PC-9 (cell line): ENCODE measurements around the gene TRAPPC10. TPM values are rescaled to one million over a fixed set of nuclear protein-coding genes. Genes with fewer than 3 reads are reported as not detected.

Experiments used
- BruUV-seq: library from RNA; stranded (reverse); fragments of 400-500 nt; replicated peaks from 2 replicates; lab custom pipeline; 2021; lab: Mats Ljungman, UMichigan
- CTCF ChIA-PET: fragments of 300-600 bp; sonication (Branson Sonifier 250); formaldehyde crosslinking; loops from one replicate; lab custom pipeline; 2022; ENCODE audit warnings: antibody characterized with exemption; lab: Charles Lee
- POLR2A ChIA-PET: fragments of 300-600 bp; sonication (Branson Sonifier 250); formaldehyde crosslinking; loops from one replicate; lab custom pipeline; 2022; ENCODE audit warnings: antibody characterized with exemption; ENCODE audit not compliant: unreplicated experiment; lab: Charles Lee
- DNase-seq, 2 experiments: peaks; one replicate each; pipeline versions ENCODE4 v3.0.0 to v3.0.0-alpha.2; 2015 to 2022; ENCODE audit warnings: mixed read lengths in 1 of 2
- H2AFZ ChIP-seq: fragments of 200-600 bp; sonication (generic); 2 replicates; pipeline ENCODE4 v1.8.1; 2017; ENCODE audit warnings: antibody characterized with exemption
- H3F3A ChIP-seq: fragments of 200-600 bp; sonication (generic); 2 replicates; pipeline ENCODE4 v1.8.1; 2017; ENCODE audit warnings: antibody characterized with exemption, mild to moderate bottlenecking, low read depth; ENCODE audit not compliant: insufficient read depth
- H3K27ac ChIP-seq: fragments of 200-600 bp; sonication (generic); 2 replicates; pipeline ENCODE4 v1.6.1; 2016; ENCODE audit warnings: mixed run types
- H3K27me3 ChIP-seq: fragments of 200-600 bp; sonication (generic); 2 replicates; pipeline ENCODE4 v1.6.1; 2016; ENCODE audit warnings: low read depth, mixed run types; ENCODE audit not compliant: insufficient read depth
- H3K36me3 ChIP-seq: fragments of 200-600 bp; sonication (generic); 2 replicates; pipeline ENCODE4 v1.6.1; 2016; ENCODE audit warnings: low read depth, mixed run types
- H3K4me1 ChIP-seq: fragments of 200-600 bp; sonication (generic); replicated peaks from 2 replicates; pipeline ENCODE4 v1.6.1; 2016; ENCODE audit warnings: mixed run types; ENCODE audit not compliant: insufficient read depth
- H3K4me2 ChIP-seq: fragments of 200-600 bp; sonication (generic); 2 replicates; pipeline ENCODE4 v1.6.1; 2017; ENCODE audit warnings: mixed run types
- H3K4me3 ChIP-seq: fragments of 200-600 bp; sonication (generic); 2 replicates; pipeline ENCODE4 v1.6.1; 2016; ENCODE audit warnings: mixed run types
- H3K79me2 ChIP-seq: fragments of 200-600 bp; sonication (generic); 2 replicates; pipeline ENCODE4 v1.6.1; 2017; ENCODE audit warnings: low read depth, mixed run types
- H3K9me2 ChIP-seq: fragments of 200-600 bp; sonication (generic); 2 replicates; pipeline ENCODE4 v1.8.1; 2017; ENCODE audit warnings: mild to moderate bottlenecking; ENCODE audit not compliant: insufficient read depth
- H3K9me3 ChIP-seq: fragments of 200-600 bp; sonication (generic); 2 replicates; pipeline ENCODE4 v1.8.1; 2016; ENCODE audit warnings: low read depth; ENCODE audit not compliant: insufficient read depth
- H4K20me1 ChIP-seq: fragments of 200-600 bp; sonication (generic); 2 replicates; pipeline ENCODE4 v1.8.1; 2017; ENCODE audit not compliant: insufficient read depth
- EZH2 ChIP-seq: fragments of 200-600 bp; sonication (generic); IDR thresholded peaks from 2 replicates; pipeline ENCODE4 v1.8.0; 2017; ENCODE audit warnings: antibody characterized with exemption, low read depth
- intact Hi-C: fragments of 100-400 bp; cut with micrococcal nuclease; formaldehyde crosslinking; loops from one replicate; pipeline ENCODE4 v1.10.0; 2022; ENCODE audit not compliant: unreplicated experiment
- total RNA-seq: library from RNA; stranded (reverse); gene quantifications from 2 replicates; pipeline ENCODE4 v1.2.3, GENCODE V29; 2021
- TF ChIP-seq, protein P1 (sequence below): fragments of 200-600 bp; sonication (generic); conservative IDR thresholded peaks from 2 replicates; pipeline ENCODE4 v1.6.1; 2017; ENCODE audit warnings: mixed run types, antibody characterized with exemption, mild to moderate bottlenecking, moderate library complexity

Gene TRAPPC10
- total RNA-seq, 1 experiment from 2014 or later: 27.2 TPM

DNA sequence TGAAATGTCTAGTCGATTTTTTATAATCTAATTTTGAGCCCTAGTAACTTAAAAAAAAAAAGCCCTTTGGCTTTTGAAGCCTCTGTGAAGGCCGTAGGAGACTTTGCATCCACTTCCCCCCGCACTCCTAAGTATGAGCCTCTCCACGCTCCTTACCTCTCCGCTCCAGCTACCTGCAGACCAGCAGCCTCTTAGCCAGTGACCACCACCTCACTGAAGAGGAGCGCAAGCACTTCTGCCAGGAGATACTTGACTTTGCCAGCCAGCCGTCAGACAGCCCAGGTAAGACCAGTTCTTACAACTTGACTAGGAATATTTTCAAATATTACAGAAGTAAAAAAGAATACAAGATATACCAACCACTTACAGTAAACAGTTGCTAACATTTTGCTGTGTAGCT is 67.7 kb downstream of the TRAPPC10 start:
- Histone ChIP-seq H3K27me3 (no peaks in the 10 kb centered on the region), H3F3A (peaks cover 9% of the 10 kb centered on the region; the same call in 1 of the 2 replicates), H3K4me1 (peaks cover 19% of the 10 kb centered on the region), H3K79me2 (no peaks in the 10 kb centered on the region), H3K27ac (no peak overlapping the region), H3K9me3 (no peaks in the 10 kb centered on the region), H4K20me1 (no peaks in the 10 kb centered on the region), H3K4me3 (no peak overlapping the region), H3K4me2 (no peak overlapping the region), H2AFZ (no peak overlapping the region), H3K36me3 (peaks cover 6% of the 10 kb centered on the region; the same call in 1 of the 2 replicates), H3K9me2 (no peaks in the 10 kb centered on the region)
- no peak for DNase-seq
- BruUV-seq: no TSS peak
- ChIA-PET POLR2A (no interaction called here), CTCF (no interaction called here)
- TF ChIP-seq, protein P1, sequence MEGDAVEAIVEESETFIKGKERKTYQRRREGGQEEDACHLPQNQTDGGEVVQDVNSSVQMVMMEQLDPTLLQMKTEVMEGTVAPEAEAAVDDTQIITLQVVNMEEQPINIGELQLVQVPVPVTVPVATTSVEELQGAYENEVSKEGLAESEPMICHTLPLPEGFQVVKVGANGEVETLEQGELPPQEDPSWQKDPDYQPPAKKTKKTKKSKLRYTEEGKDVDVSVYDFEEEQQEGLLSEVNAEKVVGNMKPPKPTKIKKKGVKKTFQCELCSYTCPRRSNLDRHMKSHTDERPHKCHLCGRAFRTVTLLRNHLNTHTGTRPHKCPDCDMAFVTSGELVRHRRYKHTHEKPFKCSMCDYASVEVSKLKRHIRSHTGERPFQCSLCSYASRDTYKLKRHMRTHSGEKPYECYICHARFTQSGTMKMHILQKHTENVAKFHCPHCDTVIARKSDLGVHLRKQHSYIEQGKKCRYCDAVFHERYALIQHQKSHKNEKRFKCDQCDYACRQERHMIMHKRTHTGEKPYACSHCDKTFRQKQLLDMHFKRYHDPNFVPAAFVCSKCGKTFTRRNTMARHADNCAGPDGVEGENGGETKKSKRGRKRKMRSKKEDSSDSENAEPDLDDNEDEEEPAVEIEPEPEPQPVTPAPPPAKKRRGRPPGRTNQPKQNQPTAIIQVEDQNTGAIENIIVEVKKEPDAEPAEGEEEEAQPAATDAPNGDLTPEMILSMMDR: no peak
- TF ChIP-seq EZH2: no peak
- intact Hi-C loops: no loop called here

DNA sequence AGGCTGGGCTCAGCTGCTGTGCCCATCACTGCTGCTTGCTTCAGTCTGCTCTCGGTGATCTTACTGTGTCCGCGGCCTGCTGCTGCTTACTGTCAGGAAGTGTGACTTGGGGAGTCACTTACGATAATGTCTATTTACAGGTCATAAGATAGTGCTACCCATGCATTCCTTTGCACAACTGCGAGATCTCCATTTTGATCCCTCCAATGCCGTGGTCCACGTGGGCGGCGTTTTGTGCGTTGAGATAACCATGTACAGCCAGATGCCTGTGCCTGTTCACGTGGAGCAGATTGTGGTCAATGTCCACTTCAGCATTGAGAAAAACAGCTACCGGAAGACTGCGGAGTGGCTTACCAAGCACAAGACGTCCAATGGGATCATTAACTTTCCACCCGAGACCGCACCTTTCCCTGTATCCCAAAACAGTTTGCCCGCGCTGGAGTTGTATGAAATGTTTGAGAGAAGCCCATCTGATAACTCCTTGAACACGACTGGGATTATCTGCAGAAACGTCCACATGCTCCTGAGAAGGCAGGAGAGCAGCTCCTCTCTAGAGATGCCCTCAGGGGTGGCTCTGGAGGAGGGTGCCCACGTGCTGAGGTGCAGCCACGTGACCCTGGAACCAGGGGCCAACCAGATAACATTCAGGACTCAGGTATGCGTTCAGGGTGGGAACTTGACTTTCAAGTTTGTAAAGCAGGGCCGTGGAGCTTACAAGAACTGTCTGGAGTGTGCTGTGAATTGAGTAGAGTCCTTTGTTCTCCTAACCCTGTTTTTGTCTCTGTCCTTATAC is 70.7 kb downstream of the TRAPPC10 start:
- intact Hi-C loops: no loop called here
- DNase-seq: peak; percentile 85 to 89
- TF ChIP-seq EZH2: no peak
- TF ChIP-seq, protein P1: no peak
- Histone ChIP-seq H3K27ac (peak overlapping the region; percentile 67), H3K79me2 (no peaks in the 10 kb centered on the region), H3K9me3 (no peaks in the 10 kb centered on the region), H3K4me2 (peak overlapping the region; percentile 61), H2AFZ (no peak overlapping the region), H3K4me3 (no peak overlapping the region), H4K20me1 (no peaks in the 10 kb centered on the region), H3K27me3 (no peaks in the 10 kb centered on the region), H3K9me2 (no peaks in the 10 kb centered on the region), H3K4me1 (peaks cover 19% of the 10 kb centered on the region), H3F3A (peaks cover 9% of the 10 kb centered on the region; the same call in 1 of the 2 replicates), H3K36me3 (no peaks in the 10 kb centered on the region)
- no TSS peak for BruUV-seq
- CTCF ChIA-PET: interaction anchor here (1.1 kb wide), 1 partner anchor 272 kb away, joined by 3 read pairs; no protein-coding TSS in a partner anchor
- POLR2A ChIA-PET: interaction anchor here (0.7 kb wide), 1 partner anchor 1345 kb away, joined by 3 read pairs; no protein-coding TSS in a partner anchor

DNA sequence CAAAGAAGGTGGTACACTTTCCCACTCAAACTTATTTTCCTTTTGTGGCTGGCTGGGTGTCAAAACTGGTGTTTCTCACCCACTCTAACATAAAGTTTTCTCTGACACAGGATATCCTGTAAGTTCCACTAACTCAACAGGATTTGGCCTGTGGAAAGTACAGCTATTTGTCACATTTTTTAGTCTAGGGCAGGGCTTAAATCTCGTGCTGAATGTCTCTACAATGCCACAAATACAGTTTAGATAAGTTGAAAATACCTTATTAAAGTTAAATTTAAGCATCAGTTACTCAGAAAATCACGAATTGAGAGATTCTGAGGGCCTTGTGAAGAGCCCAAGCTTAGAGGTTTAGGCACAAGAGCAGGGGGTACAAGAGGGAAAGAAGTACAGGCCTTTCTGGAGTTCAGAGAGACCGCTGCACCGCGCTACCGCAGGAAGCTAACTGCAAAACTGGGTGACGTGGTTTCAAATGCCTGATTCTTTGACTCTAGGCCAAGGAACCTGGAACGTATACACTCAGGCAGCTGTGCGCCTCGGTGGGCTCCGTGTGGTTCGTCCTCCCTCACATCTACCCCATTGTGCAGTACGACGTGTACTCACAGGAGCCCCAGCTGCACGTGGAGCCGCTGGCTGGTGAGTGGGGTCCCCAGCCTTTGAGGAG is 71.7 kb downstream of the TRAPPC10 start:
- no TSS peak for BruUV-seq
- intact Hi-C loops: no loop called here
- TF ChIP-seq, protein P1: no peak
- TF ChIP-seq EZH2: no peak
- H3K27ac ChIP-seq: peak overlapping the region; percentile 67
- H3K79me2 ChIP-seq: no peaks in the 10 kb centered on the region
- ChIA-PET POLR2A (interaction anchor here (0.7 kb wide), 1 partner anchor 1344 kb away, joined by 3 read pairs; no protein-coding TSS in a partner anchor), CTCF (interaction anchor here (1.1 kb wide), 1 partner anchor 273 kb away, joined by 3 read pairs; no protein-coding TSS in a partner anchor)
- no peaks in the 10 kb centered on the region for H3K36me3 ChIP-seq
- peaks cover 9% of the 10 kb centered on the region; the same call in 1 of the 2 replicates for H3F3A ChIP-seq
- peaks cover 19% of the 10 kb centered on the region for H3K4me1 ChIP-seq
- H3K27me3 ChIP-seq: no peaks in the 10 kb centered on the region
- no peaks in the 10 kb centered on the region for H3K9me2 ChIP-seq
- H3K4me2 ChIP-seq: peak overlapping the region; percentile 61
- no peaks in the 10 kb centered on the region for H4K20me1 ChIP-seq
- no peak for DNase-seq
- no peak overlapping the region for H3K4me3 ChIP-seq
- no peak overlapping the region for H2AFZ ChIP-seq
- H3K9me3 ChIP-seq: no peaks in the 10 kb centered on the region
